K562 (cell line): ENCODE results near the gene WDR19. TPM values are rescaled to one million over a fixed set of nuclear protein-coding genes. Genes with fewer than 3 reads are reported as not detected.

Experiments
- ATAC-seq: fragments of 200-7000 bp; cut with Tn5 transposase; 3 replicates; pipeline ENCODE4 v1.9.1; 2020; ENCODE audit warnings: moderate library complexity
- BruUV-seq: library from RNA; stranded (reverse); fragments of 400-500 nt; replicated peaks from 2 replicates; lab custom pipeline; 2021; lab: Mats Ljungman, UMichigan
- CTCF ChIA-PET: fragments of 300-600 bp; formaldehyde crosslinking; extraction: SDS; loops from one replicate; lab custom pipeline; 2021; ENCODE audit warnings: low intra/inter-chr PET ratio; lab: Yijun Ruan, JAX
- POLR2A ChIA-PET: fragments of 300-600, 350-650 bp; sonication (Branson Sonifier 250); formaldehyde crosslinking; extraction: SDS; loops from one replicate; lab custom pipeline; 2021; ENCODE audit warnings: antibody characterized with exemption, inconsistent platforms; lab: Yijun Ruan, JAX
- DNase-seq, 4 experiments: peaks; one replicate each; pipeline versions ENCODE4 v3.0.0 to v3.0.0-alpha.2; 2011 to 2018; ENCODE audit warnings: low spot score in 3 of 4, mixed read lengths in 3 of 4; ENCODE audit errors: extremely low read depth in 1 of 4
- FAIRE-seq: peaks from 2 replicates; lab custom pipeline; 2011; peaks lifted over from hg19 to GRCh38; lab: Jason Lieb, UNC
- H2AFZ ChIP-seq: 2 replicates; pipeline ENCODE4 v1.6.0; 2011; ENCODE audit warnings: low read depth, low read length, control low read depth, inconsistent platforms
- H3K27ac ChIP-seq: fragments of 200-600 bp; 3 replicates; pipeline ENCODE4 v1.8.0; 2011; ENCODE audit warnings: low read depth, mild to moderate bottlenecking, control low read depth, inconsistent platforms, low read length, moderate library complexity, mixed read lengths; ENCODE audit errors: extremely low read depth
- H3K27me3 ChIP-seq, 2 experiments: fragments of 300-600 bp in 1 of 2; 2 replicates in 1 of 2; 3 replicates in 1 of 2; pipeline versions ENCODE4 v1.6.0 to v1.8.0; 2011; ENCODE audit warnings: inconsistent platforms in 2 of 2, low read length in 2 of 2, mild to moderate bottlenecking in 1 of 2, mixed read lengths in 1 of 2, moderate library complexity in 1 of 2; ENCODE audit not compliant: control insufficient read depth in 2 of 2, insufficient read depth in 2 of 2
- H3K36me3 ChIP-seq: fragments of 300-600 bp; 3 replicates; pipeline ENCODE4 v1.8.0; 2011; ENCODE audit warnings: mild to moderate bottlenecking, low read length, inconsistent platforms; ENCODE audit not compliant: control insufficient read depth, insufficient read depth
- H3K4me1 ChIP-seq, 2 experiments: fragments of 200-600 bp in 1 of 2; replicated peaks in 1 of 2; 2 replicates in 1 of 2; 3 replicates in 1 of 2; pipeline versions ENCODE4 v1.5.1 to v1.8.0; 2011; ENCODE audit warnings: inconsistent platforms in 2 of 2, low read length in 2 of 2, mild to moderate bottlenecking in 1 of 2, mixed read lengths in 1 of 2, moderate library complexity in 1 of 2; ENCODE audit not compliant: control insufficient read depth in 2 of 2, insufficient read depth in 2 of 2
- H3K4me2 ChIP-seq: 2 replicates; pipeline ENCODE4 v1.6.1; 2011; ENCODE audit warnings: low read length, control low read depth, inconsistent platforms, mixed read lengths; ENCODE audit not compliant: insufficient read depth
- H3K4me3 ChIP-seq: fragments of 200-600 bp; sonication (generic), shearing (Covaris generic); 2 replicates; pipeline ENCODE4 v1.5.1; 2016; ENCODE audit warnings: control low read depth, inconsistent platforms
- H3K79me2 ChIP-seq: fragments of 200-600 bp; 3 replicates; pipeline ENCODE4 v1.8.0; 2011; ENCODE audit warnings: low read length, inconsistent platforms; ENCODE audit not compliant: control insufficient read depth, insufficient read depth
- H3K9ac ChIP-seq, 2 experiments: 2 replicates each; pipeline versions ENCODE4 v1.6.0 to v1.6.1; 2011; ENCODE audit warnings: low read depth in 2 of 2, low read length in 2 of 2, control low read depth in 1 of 2, inconsistent platforms in 1 of 2, mild to moderate bottlenecking in 1 of 2, mixed read lengths in 1 of 2; ENCODE audit not compliant: insufficient read depth in 1 of 2
- H3K9me1 ChIP-seq: one replicate; pipeline ENCODE4 v1.6.0; 2011; ENCODE audit warnings: inconsistent platforms, mild to moderate bottlenecking, low read length, moderate library complexity; ENCODE audit not compliant: control insufficient read depth, insufficient read depth
- H3K9me3 ChIP-seq: replicated peaks from 2 replicates; pipeline ENCODE4 v1.5.1; 2011; ENCODE audit warnings: low read depth, low read length, inconsistent platforms; ENCODE audit not compliant: control insufficient read depth, insufficient read depth
- H4K20me1 ChIP-seq: replicated peaks from 2 replicates; pipeline ENCODE4 v1.6.1; 2011; ENCODE audit warnings: low read length, inconsistent platforms, mixed read lengths; ENCODE audit not compliant: control insufficient read depth, insufficient read depth
- EGR1 ChIP-seq: fragments of 450-650 bp; conservative IDR thresholded peaks from 2 replicates; pipeline ENCODE4 v1.6.1; 2017; ENCODE audit warnings: mild to moderate bottlenecking
- NFRKB ChIP-seq: fragments of 450-650 bp; IDR thresholded peaks from 2 replicates; pipeline ENCODE4 v1.6.1; 2016; ENCODE audit warnings: low read depth
- POLR2AphosphoS5 ChIP-seq: IDR thresholded peaks from 2 replicates; pipeline ENCODE4 v1.6.1; 2011; ENCODE audit warnings: mild to moderate bottlenecking, low read depth, low read length, moderate library complexity; ENCODE audit not compliant: control insufficient read depth, insufficient read depth
- ZNF444 ChIP-seq: fragments of 250-450 bp; sonication (Bioruptor Pico); IDR thresholded peaks from 2 replicates; pipeline ENCODE4 v1.4.0; 2020; ENCODE audit warnings: mild to moderate bottlenecking, moderate library complexity
- WGBS: fragments of 100-300 bp; shearing (Covaris generic); methylation state at CpG from one replicate; pipeline ENCODE4 v1.1.6; 2016; ENCODE audit warnings: low coverage, mixed read lengths; ENCODE audit not compliant: insufficient coverage; ENCODE audit errors: missing lambda C conversion rate; 5-methylcytosine and 5-hydroxymethylcytosine counted together
- in situ Hi-C: fragments of 300-500 bp; cut with MboI; formaldehyde crosslinking; loops from 4 replicates; pipeline ENCODE4 v1.15.0; 2018; ENCODE audit warnings: inconsistent platforms, mixed read lengths
- intact Hi-C: fragments of 100-400 bp; cut with micrococcal nuclease; formaldehyde crosslinking; loops from 2 replicates; pipeline ENCODE4 v1.14.2; 2022
- polyA plus RNA-seq, 8 experiments: library from polyadenylated mRNA; depleted of rRNA in 4 of 8; stranded (reverse) in 5 of 8; unstranded in 3 of 8; fragments of >200 nt; fragmentation: Nextera tagmentation in 2 of 8; fragmentation: Illumina TruSeq in 1 of 8; extraction: Ambion mirVana in 2 of 8; extraction: Trizol in 1 of 8; gene quantifications; 2 replicates each; pipeline versions ENCODE4 v1.2.1 to v1.2.3, GENCODE V29; 2011 to 2014; ENCODE audit warnings: inconsistent platforms in 1 of 8, missing spikeins in 1 of 8
- total RNA-seq, 7 experiments: library from RNA; depleted of rRNA in 6 of 7; stranded (reverse); fragments of >200 nt in 6 of 7; fragmentation: Illumina TruSeq in 2 of 7; extraction: Trizol in 2 of 7; gene quantifications; 2 replicates each; pipeline versions ENCODE4 v1.2.1 to v1.2.3, GENCODE V29; 2011 to 2021; ENCODE audit warnings: low replicate concordance in 1 of 7
- TF ChIP-seq, protein P1 (sequence below): fragments of 250-450 bp; sonication (Bioruptor Pico); IDR thresholded peaks from 2 replicates; pipeline ENCODE4 v1.8.0; 2021; ENCODE audit warnings: moderate library complexity, mild to moderate bottlenecking, inconsistent platforms
- TF ChIP-seq, protein P2 (sequence below), 2 experiments: fragments of 150-350 bp in 1 of 2; IDR thresholded peaks; 2 replicates each; pipeline ENCODE4 v1.6.1; 2012 to 2016; ENCODE audit warnings: low read depth in 2 of 2, low read length in 2 of 2, mild to moderate bottlenecking in 1 of 2, moderate library complexity in 1 of 2
- TF ChIP-seq, protein P3 (sequence below): fragments of 250-450 bp; sonication (Bioruptor Pico); IDR thresholded peaks from 2 replicates; pipeline ENCODE4 v1.5.0; 2020; ENCODE audit warnings: mild to moderate bottlenecking, borderline replicate concordance
- TF ChIP-seq, protein P4 (sequence below): IDR thresholded peaks from 2 replicates; pipeline ENCODE4 v1.6.1; 2014; ENCODE audit warnings: antibody characterized with exemption

Gene WDR19
- total and polyA plus RNA-seq, 9 of the 15 experiments (the other 6 are each of a cell fraction or from before 2014, with no cell fraction given): 6.8 to 37.6 (median 11.2) TPM

GRCh38 chr4:39170301-39170700 lies 12.0 kb upstream of the WDR19 start:
- POLR2A ChIA-PET: no interaction called here
- no peaks in the 10 kb centered on the region for H3K9me3 ChIP-seq
- BruUV-seq: no TSS peak
- CTCF ChIA-PET: no interaction called here
- H3K4me1 ChIP-seq: no peaks in the 10 kb centered on the region
- in situ Hi-C loops: no loop called here
- no peaks in the 10 kb centered on the region for H3K79me2 ChIP-seq
- no peak overlapping the region for H3K9ac ChIP-seq
- H3K27ac ChIP-seq: no peak overlapping the region
- H3K36me3 ChIP-seq: no peaks in the 10 kb centered on the region
- TF ChIP-seq POLR2AphosphoS5: no peak
- no peak for TF ChIP-seq ZNF444
- TF ChIP-seq, protein P1, sequence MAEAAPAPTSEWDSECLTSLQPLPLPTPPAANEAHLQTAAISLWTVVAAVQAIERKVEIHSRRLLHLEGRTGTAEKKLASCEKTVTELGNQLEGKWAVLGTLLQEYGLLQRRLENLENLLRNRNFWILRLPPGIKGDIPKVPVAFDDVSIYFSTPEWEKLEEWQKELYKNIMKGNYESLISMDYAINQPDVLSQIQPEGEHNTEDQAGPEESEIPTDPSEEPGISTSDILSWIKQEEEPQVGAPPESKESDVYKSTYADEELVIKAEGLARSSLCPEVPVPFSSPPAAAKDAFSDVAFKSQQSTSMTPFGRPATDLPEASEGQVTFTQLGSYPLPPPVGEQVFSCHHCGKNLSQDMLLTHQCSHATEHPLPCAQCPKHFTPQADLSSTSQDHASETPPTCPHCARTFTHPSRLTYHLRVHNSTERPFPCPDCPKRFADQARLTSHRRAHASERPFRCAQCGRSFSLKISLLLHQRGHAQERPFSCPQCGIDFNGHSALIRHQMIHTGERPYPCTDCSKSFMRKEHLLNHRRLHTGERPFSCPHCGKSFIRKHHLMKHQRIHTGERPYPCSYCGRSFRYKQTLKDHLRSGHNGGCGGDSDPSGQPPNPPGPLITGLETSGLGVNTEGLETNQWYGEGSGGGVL (CRISPR knock-in tag): no peak
- TF ChIP-seq NFRKB: no peak
- TF ChIP-seq, protein P2, sequence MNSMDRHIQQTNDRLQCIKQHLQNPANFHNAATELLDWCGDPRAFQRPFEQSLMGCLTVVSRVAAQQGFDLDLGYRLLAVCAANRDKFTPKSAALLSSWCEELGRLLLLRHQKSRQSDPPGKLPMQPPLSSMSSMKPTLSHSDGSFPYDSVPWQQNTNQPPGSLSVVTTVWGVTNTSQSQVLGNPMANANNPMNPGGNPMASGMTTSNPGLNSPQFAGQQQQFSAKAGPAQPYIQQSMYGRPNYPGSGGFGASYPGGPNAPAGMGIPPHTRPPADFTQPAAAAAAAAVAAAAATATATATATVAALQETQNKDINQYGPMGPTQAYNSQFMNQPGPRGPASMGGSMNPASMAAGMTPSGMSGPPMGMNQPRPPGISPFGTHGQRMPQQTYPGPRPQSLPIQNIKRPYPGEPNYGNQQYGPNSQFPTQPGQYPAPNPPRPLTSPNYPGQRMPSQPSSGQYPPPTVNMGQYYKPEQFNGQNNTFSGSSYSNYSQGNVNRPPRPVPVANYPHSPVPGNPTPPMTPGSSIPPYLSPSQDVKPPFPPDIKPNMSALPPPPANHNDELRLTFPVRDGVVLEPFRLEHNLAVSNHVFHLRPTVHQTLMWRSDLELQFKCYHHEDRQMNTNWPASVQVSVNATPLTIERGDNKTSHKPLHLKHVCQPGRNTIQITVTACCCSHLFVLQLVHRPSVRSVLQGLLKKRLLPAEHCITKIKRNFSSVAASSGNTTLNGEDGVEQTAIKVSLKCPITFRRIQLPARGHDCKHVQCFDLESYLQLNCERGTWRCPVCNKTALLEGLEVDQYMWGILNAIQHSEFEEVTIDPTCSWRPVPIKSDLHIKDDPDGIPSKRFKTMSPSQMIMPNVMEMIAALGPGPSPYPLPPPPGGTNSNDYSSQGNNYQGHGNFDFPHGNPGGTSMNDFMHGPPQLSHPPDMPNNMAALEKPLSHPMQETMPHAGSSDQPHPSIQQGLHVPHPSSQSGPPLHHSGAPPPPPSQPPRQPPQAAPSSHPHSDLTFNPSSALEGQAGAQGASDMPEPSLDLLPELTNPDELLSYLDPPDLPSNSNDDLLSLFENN (IDR thresholded peaks at IDR 0.05; ENCODE audit: low read depth in 2 of 2, low read length in 2 of 2): no peak
- TF ChIP-seq, protein P3, sequence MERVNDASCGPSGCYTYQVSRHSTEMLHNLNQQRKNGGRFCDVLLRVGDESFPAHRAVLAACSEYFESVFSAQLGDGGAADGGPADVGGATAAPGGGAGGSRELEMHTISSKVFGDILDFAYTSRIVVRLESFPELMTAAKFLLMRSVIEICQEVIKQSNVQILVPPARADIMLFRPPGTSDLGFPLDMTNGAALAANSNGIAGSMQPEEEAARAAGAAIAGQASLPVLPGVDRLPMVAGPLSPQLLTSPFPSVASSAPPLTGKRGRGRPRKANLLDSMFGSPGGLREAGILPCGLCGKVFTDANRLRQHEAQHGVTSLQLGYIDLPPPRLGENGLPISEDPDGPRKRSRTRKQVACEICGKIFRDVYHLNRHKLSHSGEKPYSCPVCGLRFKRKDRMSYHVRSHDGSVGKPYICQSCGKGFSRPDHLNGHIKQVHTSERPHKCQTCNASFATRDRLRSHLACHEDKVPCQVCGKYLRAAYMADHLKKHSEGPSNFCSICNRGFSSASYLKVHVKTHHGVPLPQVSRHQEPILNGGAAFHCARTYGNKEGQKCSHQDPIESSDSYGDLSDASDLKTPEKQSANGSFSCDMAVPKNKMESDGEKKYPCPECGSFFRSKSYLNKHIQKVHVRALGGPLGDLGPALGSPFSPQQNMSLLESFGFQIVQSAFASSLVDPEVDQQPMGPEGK (CRISPR knock-in tag): no peak
- TF ChIP-seq, protein P4, sequence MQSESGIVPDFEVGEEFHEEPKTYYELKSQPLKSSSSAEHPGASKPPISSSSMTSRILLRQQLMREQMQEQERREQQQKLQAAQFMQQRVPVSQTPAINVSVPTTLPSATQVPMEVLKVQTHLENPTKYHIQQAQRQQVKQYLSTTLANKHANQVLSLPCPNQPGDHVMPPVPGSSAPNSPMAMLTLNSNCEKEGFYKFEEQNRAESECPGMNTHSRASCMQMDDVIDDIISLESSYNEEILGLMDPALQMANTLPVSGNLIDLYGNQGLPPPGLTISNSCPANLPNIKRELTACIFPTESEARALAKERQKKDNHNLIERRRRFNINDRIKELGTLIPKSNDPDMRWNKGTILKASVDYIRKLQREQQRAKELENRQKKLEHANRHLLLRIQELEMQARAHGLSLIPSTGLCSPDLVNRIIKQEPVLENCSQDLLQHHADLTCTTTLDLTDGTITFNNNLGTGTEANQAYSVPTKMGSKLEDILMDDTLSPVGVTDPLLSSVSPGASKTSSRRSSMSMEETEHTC: no peak
- TF ChIP-seq EGR1: no peak
- TF ChIP-seq, all 486 proteins: peak for 0
- WGBS: 71% methylated on average over 12 of the region's 12 CpGs
- DNase-seq: no peak
- intact Hi-C loops: no loop called here
- Histone ChIP-seq H3K9me1 (no peaks in the 10 kb centered on the region), H4K20me1 (no peaks in the 10 kb centered on the region), H3K27me3 (0 out of 5 replicates have a peak, but pooled peaks cover 0 to under 1% of the 10 kb centered on the region in 2 experiments), H2AFZ (no peak overlapping the region), H3K4me3 (no peak overlapping the region), H3K4me2 (no peak overlapping the region)
- ATAC-seq: no peak
- FAIRE-seq: no peak
